ENCODE data around the gene SULT1A2. TPM values are rescaled to one million over a fixed set of nuclear protein-coding genes. Genes with fewer than 3 reads are reported as not detected.
"Not testable (repeated sequence)": the region's sequence is repeated elsewhere in the genome, so short reads cannot be mapped to it uniquely, and the experiment has no call there.

SULT1A2 gene
- total and polyA plus RNA-seq, 2 of the 4 experiments (the other 2 are of a cell fraction): 0.09 TPM; not detected in 1

DNA sequence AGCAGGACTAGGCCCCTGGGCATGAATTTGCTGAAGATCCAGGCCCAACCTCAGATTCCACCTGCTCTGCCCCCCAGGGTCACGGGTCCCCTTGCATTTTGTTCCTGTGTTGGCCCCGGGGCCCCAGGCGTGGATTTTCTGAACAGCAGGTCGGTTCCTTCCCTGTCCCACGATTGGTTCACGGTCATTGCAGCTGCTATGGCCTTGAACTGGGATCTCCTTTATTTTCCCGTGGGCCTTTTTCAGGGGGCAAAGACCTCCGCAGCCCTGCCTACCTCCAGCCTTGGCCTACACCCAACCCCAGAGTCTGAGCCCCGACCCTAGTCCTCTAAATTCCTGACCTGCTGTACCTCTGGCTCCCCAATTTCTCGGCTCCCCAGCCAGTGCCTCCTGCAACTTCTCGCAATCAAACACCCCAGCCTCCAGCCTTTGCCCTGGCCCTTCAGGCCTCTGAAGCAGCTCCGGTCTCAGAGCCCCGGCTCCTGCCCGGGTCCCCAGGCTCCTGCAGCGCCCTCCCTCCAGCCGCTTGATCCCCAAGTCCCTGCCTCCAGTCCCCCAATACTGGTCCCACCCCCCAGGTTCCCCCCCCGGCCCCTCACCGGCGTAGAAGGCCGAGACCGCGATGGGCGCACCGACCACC, 25.8 kb upstream of the SULT1A2 start:
- H3K9me1 ChIP-seq (ENCODE audit: insufficient read depth, low read length); H3K4me2 ChIP-seq (ENCODE audit: low read depth, low read length); H4K20me1 ChIP-seq (ENCODE audit: insufficient read depth, low read length); dilution Hi-C loops (cut with HindIII; ENCODE audit: low sequenced_read_pairs, unreplicated experiment); POLR2A ChIA-PET (ENCODE audit: unreplicated experiment); in situ Hi-C loops (cut with MboI; ENCODE audit: low sequenced_read_pairs); H3K4me1 ChIP-seq (ENCODE audit: control insufficient read depth, insufficient read depth, low read length); H3K27ac ChIP-seq (ENCODE audit: insufficient read depth, low read length); H3K4me3 ChIP-seq (ENCODE audit: insufficient read depth, low read depth, low read length); BruUV-seq (replicated peaks); H4K5ac ChIP-seq (ENCODE audit: low read depth, low read length); intact Hi-C loops (cut with micrococcal nuclease); H3K56ac ChIP-seq (ENCODE audit: extremely low read depth, insufficient read depth, low read length); H2AFZ ChIP-seq (replicated peaks; ENCODE audit: low read length, poor library complexity); H3K23ac ChIP-seq (ENCODE audit: low read depth, low read length); H2BK5ac ChIP-seq (ENCODE audit: low read depth, low read length, poor library complexity, severe bottlenecking); H4K8ac ChIP-seq (ENCODE audit: low read depth in 2 of 2, low read length in 2 of 2); H4K91ac ChIP-seq (ENCODE audit: insufficient read depth, low read depth, low read length); CTCF ChIA-PET; H2AK5ac ChIP-seq (ENCODE audit: low read depth, low read length); H3K9ac ChIP-seq (ENCODE audit: low read depth, low read length); H2BK15ac ChIP-seq (ENCODE audit: low read depth, low read length); ATAC-seq (ENCODE audit: low read depth); H3K9me3 ChIP-seq (ENCODE audit: control insufficient read depth, insufficient read depth, low read length); H2BK120ac ChIP-seq (ENCODE audit: low read depth, low read length); H3K14ac ChIP-seq (replicated peaks; ENCODE audit: low read depth, low read length); DNase-seq; H2BK20ac ChIP-seq (ENCODE audit: low read depth, low read length); H3K4ac ChIP-seq (ENCODE audit: low read depth, low read length); H3K36me3 ChIP-seq (ENCODE audit: control insufficient read depth, insufficient read depth, low read length); H2AK9ac ChIP-seq (replicated peaks; ENCODE audit: low read depth, low read length, poor library complexity); H3K79me1 ChIP-seq (ENCODE audit: low read depth in 1 of 2, low read length in 2 of 2); H3K18ac ChIP-seq (ENCODE audit: low read depth, low read length): not testable (repeated sequence)
- 60% methylated on average over 8 of the region's 24 CpGs; no CpG with 5 or more reads in 1 of the 2 experiments for WGBS, 2 experiments (ENCODE audit: extremely low coverage in 2 of 2, insufficient read length in 1 of 2)
- H3K27me3 ChIP-seq (ENCODE audit: control insufficient read depth, insufficient read depth, low read length): peaks cover 12% of the 10 kb centered on the region

Measured in IMR-90 (cell line).